ENCODE data around the gene CARD18. TPM values are rescaled to one million over a fixed set of nuclear protein-coding genes. Genes with fewer than 3 reads are reported as not detected.

The CARD18 gene
- total and polyA plus RNA-seq, 2 of the 13 experiments (the other 11 are each of a cell fraction or from before 2014, with no cell fraction given) = not detected

DNA sequence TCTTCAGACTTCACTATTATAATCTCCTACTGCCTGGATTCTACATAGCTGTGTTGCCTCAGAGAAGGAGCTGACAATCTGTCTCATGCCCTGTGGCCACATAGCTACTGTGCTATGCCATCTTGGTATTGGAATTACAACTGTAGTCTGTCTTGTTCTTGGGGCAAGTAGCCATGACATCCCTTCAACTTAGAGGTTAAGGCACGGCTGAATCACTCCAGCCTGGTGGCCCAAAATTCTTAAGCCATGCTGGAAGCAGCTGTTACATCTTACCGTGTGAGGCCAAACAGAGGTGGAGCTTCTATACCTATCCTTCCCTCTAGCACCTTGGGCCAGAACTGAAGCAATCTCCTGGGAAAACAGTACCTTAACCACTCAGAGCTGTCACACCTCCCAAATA lies 14.8 kb downstream of the CARD18 start:
- DNase-seq (ENCODE audit: low spot score) = no peak
- Histone ChIP-seq H3K9ac (ENCODE audit: insufficient read depth, low read depth, low read length) (no peak overlapping the region), H3K9me3 (ENCODE audit: low read length) (no peaks in the 10 kb centered on the region), H3K4me1 (ENCODE audit: insufficient read depth, low read length) (no peaks in the 10 kb centered on the region), H4K20me1 (ENCODE audit: insufficient read depth, low read length) (no peaks in the 10 kb centered on the region), H3K36me3 (replicated peaks in 1 of 2; ENCODE audit: control insufficient read depth in 1 of 2, insufficient read depth in 2 of 2, low read length in 2 of 2) (no peaks in the 10 kb centered on the region), H3K79me2 (ENCODE audit: insufficient read depth, low read length) (no peaks in the 10 kb centered on the region), H2AFZ (ENCODE audit: low read length) (no peak overlapping the region), H3K4me3 (replicated peaks in 1 of 3; ENCODE audit: insufficient read depth in 1 of 3, low read depth in 2 of 3, low read length in 3 of 3) (no peak overlapping the region), H3K27me3 (ENCODE audit: control insufficient read depth in 1 of 2, insufficient read depth in 2 of 2, low read length in 2 of 2) (no peaks in the 10 kb centered on the region), H3K4me2 (ENCODE audit: low read depth, low read length) (no peak overlapping the region), H3K27ac (ENCODE audit: extremely low read length, insufficient read depth, low read length) (no peak overlapping the region)
- WGBS (ENCODE audit: low lambda C conversion rate) = 0% methylated on average over 2 of the region's 2 CpGs
- intact Hi-C loops (cut with micrococcal nuclease; ENCODE audit: unreplicated experiment) = no loop called here
- BruUV-seq (replicated peaks) = no TSS peak
- CTCF ChIA-PET (ENCODE audit: low intra/inter-chr PET ratio, low total read pairs) = no interaction called here
- in situ Hi-C loops (cut with HindIII; ENCODE audit: extremely low pct_ligation_motif_present, low pct_unique_long_range_greater_than_20kb) = no loop called here
- no peak for TF ChIP-seq U2AF1 (optimal IDR thresholded peaks at IDR 0.05; ENCODE audit: low read depth, low read length)
- TF ChIP-seq ZIK1 (CRISPR knock-in tag; IDR thresholded peaks at IDR 0.05; ENCODE audit: borderline replicate concordance, low read depth) = no peak
- no peak for TF ChIP-seq ZFP41 (CRISPR knock-in tag; IDR thresholded peaks at IDR 0.05; ENCODE audit: borderline replicate concordance)
- no peak for TF ChIP-seq GATA4 (IDR thresholded peaks at IDR 0.05; ENCODE audit: borderline replicate concordance, low read depth)
- no peak for TF ChIP-seq ZNF572 (CRISPR knock-in tag; IDR thresholded peaks at IDR 0.05)
- no peak for ATAC-seq
- POLR2A ChIA-PET = no interaction called here
- no peak for FAIRE-seq

DNA sequence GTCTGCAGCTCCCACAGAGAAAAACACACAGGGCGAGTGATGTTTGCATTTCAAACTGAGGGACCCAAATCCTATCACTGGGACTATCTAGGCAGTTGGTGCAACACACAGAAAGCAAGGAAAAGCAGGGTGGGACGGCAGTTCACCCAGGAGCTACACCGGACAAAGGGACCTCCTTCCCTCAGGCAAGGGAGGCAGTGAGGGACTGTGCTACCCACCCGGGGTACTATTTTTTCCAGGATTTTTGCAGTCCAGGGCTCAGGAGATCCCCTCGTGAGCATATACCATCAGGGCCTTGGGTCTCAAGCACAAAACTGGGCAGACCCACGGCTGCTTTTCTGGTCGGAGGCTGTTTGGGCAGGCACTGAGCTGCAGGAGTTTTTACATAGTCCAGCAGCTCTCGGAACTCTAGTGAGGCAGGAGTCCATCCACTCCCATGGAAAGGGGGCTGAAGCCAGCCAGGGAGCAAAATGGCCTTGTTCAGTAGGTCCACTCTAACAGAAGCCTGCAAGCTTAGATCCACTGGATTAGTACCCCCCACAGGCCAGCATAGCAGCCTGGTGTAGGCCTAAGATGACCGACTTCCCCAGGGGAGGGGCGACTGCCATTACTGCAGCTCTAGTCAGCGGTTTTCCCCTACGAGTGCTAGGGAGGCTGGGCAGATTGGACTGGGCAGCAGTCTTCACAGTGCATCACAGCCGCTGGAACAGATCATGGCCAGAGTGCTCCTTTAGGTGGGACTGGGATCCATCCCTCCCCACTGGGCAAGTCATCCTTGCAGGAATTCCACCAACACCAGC lies 28.2 kb downstream of the CARD18 start:
- Histone ChIP-seq H2AFZ (ENCODE audit: low read length) (no peak overlapping the region), H3K4me3 (replicated peaks in 1 of 3; ENCODE audit: insufficient read depth in 1 of 3, low read depth in 2 of 3, low read length in 3 of 3) (no peak overlapping the region), H3K4me2 (ENCODE audit: low read depth, low read length) (peak overlapping the region; percentile 24; the same call in 1 of the 2 replicates), H3K9me3 (ENCODE audit: low read length) (no peaks in the 10 kb centered on the region), H4K20me1 (ENCODE audit: insufficient read depth, low read length) (no peaks in the 10 kb centered on the region), H3K4me1 (ENCODE audit: insufficient read depth, low read length) (no peaks in the 10 kb centered on the region), H3K27me3 (ENCODE audit: control insufficient read depth in 1 of 2, insufficient read depth in 2 of 2, low read length in 2 of 2) (no peaks in the 10 kb centered on the region), H3K79me2 (ENCODE audit: insufficient read depth, low read length) (no peaks in the 10 kb centered on the region), H3K27ac (ENCODE audit: extremely low read length, insufficient read depth, low read length) (no peak overlapping the region), H3K9ac (ENCODE audit: insufficient read depth, low read depth, low read length) (no peak overlapping the region), H3K36me3 (replicated peaks in 1 of 2; ENCODE audit: control insufficient read depth in 1 of 2, insufficient read depth in 2 of 2, low read length in 2 of 2) (no peaks in the 10 kb centered on the region)
- FAIRE-seq (no peak), DNase-seq (ENCODE audit: low spot score) (no peak), ATAC-seq (peak; percentile 55)
- TF ChIP-seq PHF20 (CRISPR knock-in tag; IDR thresholded peaks at IDR 0.05) = no peak
- no peak for TF ChIP-seq FIP1L1 (IDR thresholded peaks at IDR 0.05; ENCODE audit: borderline replicate concordance, insufficient read depth, low read depth, low read length)
- TF ChIP-seq, protein P1, sequence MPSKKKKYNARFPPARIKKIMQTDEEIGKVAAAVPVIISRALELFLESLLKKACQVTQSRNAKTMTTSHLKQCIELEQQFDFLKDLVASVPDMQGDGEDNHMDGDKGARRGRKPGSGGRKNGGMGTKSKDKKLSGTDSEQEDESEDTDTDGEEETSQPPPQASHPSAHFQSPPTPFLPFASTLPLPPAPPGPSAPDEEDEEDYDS (CRISPR knock-in tag; IDR thresholded peaks at IDR 0.05) = no peak
- no peak for TF ChIP-seq FOXO1 (CRISPR knock-in tag; IDR thresholded peaks at IDR 0.05)
- TF ChIP-seq NFE2 (CRISPR knock-in tag; IDR thresholded peaks at IDR 0.05) = no peak
- TF ChIP-seq, protein P2, sequence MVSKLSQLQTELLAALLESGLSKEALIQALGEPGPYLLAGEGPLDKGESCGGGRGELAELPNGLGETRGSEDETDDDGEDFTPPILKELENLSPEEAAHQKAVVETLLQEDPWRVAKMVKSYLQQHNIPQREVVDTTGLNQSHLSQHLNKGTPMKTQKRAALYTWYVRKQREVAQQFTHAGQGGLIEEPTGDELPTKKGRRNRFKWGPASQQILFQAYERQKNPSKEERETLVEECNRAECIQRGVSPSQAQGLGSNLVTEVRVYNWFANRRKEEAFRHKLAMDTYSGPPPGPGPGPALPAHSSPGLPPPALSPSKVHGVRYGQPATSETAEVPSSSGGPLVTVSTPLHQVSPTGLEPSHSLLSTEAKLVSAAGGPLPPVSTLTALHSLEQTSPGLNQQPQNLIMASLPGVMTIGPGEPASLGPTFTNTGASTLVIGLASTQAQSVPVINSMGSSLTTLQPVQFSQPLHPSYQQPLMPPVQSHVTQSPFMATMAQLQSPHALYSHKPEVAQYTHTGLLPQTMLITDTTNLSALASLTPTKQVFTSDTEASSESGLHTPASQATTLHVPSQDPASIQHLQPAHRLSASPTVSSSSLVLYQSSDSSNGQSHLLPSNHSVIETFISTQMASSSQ (IDR thresholded peaks at IDR 0.05; ENCODE audit: low read depth) = no peak
- TF ChIP-seq, protein P2 (CRISPR knock-in tag; IDR thresholded peaks at IDR 0.05; ENCODE audit: borderline replicate concordance) = no peak
- TF ChIP-seq NFRKB (IDR thresholded peaks at IDR 0.05) = no peak
- no peak for TF ChIP-seq SPEN (CRISPR knock-in tag; IDR thresholded peaks at IDR 0.05; ENCODE audit: low read depth)
- no peak for TF ChIP-seq RBAK (CRISPR knock-in tag; IDR thresholded peaks at IDR 0.05)
- ChIA-PET CTCF (ENCODE audit: low intra/inter-chr PET ratio, low total read pairs) (no interaction called here), POLR2A (no interaction called here)
- WGBS (ENCODE audit: low lambda C conversion rate) = 36% methylated on average over 5 of the region's 13 CpGs
- intact Hi-C loops (cut with micrococcal nuclease; ENCODE audit: unreplicated experiment) (no loop called here), in situ Hi-C loops (cut with HindIII; ENCODE audit: extremely low pct_ligation_motif_present, low pct_unique_long_range_greater_than_20kb) (no loop called here)
- BruUV-seq (replicated peaks) = no TSS peak

Data from HepG2 (cell line).